ENCODE data around the gene STRN.

The STRN gene

DNA sequence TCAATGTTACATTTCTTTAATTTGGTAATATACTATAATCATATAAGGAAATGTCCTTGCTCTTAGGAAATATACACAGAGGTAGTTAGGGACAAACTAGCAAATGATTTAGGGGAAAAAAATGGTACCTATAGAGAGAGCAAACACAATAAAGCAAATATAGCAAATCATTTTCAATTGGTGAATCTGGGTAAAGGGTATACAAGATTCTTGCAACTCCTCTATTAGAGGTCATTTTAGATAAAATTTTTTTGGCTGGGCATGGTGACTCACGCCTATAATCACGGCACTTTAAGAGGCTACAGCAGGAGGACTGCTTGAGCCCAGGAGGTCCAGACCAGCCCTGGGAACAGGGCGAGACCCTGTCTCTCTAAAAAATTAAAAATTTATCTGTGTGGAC, 44.4 kb downstream of the STRN start:
- TF ChIP-seq, protein P1, sequence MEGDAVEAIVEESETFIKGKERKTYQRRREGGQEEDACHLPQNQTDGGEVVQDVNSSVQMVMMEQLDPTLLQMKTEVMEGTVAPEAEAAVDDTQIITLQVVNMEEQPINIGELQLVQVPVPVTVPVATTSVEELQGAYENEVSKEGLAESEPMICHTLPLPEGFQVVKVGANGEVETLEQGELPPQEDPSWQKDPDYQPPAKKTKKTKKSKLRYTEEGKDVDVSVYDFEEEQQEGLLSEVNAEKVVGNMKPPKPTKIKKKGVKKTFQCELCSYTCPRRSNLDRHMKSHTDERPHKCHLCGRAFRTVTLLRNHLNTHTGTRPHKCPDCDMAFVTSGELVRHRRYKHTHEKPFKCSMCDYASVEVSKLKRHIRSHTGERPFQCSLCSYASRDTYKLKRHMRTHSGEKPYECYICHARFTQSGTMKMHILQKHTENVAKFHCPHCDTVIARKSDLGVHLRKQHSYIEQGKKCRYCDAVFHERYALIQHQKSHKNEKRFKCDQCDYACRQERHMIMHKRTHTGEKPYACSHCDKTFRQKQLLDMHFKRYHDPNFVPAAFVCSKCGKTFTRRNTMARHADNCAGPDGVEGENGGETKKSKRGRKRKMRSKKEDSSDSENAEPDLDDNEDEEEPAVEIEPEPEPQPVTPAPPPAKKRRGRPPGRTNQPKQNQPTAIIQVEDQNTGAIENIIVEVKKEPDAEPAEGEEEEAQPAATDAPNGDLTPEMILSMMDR (IDR thresholded peaks at IDR 0.05; ENCODE audit: insufficient read depth, low read depth, low read length, missing control alignments), result no peak
- H3K4me3 ChIP-seq (ENCODE audit: low read depth, low read length), result no peak overlapping the region
- DNase-seq (ENCODE audit: low read depth), result no peak

GRCh38 chr2:36919041-36919837, 47.1 kb downstream of the STRN start:
- H3K4me3 ChIP-seq (ENCODE audit: low read depth, low read length), result no peak overlapping the region
- TF ChIP-seq, protein P1 (IDR thresholded peaks at IDR 0.05; ENCODE audit: insufficient read depth, low read depth, low read length, missing control alignments), result no peak
- no peak for DNase-seq (ENCODE audit: low read depth)

DNA sequence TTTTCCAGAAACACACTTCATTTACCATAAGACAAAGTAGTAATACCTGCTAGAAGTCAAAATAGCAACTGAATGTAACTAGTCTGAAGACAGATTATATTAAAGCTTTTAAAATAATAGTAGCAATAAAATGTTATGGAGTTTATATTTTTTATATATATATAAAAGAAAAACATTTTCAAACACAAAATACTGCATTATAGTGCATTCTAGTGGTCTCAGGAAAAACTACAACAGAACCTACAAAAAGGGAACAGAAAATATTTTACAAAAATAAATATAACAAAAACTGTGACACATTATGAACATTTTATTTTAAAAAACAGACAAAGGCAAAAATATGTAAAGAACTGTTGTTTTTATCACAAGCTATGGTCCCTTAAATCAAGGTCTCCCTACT, 48.0 kb downstream of the STRN start:
- no peak for DNase-seq (ENCODE audit: low read depth)
- TF ChIP-seq, protein P1 (IDR thresholded peaks at IDR 0.05; ENCODE audit: insufficient read depth, low read depth, low read length, missing control alignments), result no peak
- no peak overlapping the region for H3K4me3 ChIP-seq (ENCODE audit: low read depth, low read length)

DNA sequence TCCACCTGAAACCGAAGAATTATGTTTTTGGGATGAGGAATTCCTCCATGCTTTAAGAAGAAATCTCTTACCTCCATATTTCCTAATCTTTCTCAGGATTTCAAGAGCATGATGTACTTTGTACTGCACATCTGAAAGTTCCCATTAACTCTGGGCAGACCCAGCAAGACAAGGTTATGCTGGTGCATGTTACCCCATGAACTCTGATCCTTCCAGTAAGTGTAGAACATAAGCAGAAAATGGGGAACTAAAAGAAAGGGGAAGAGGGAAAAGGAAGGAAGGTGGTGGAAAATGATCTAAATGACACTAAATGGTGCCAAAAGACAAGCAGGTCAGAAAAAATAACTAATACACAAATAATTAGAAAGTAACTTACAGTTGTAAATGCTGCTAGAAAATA, 50.7 kb downstream of the STRN start:
- H3K4me3 ChIP-seq (ENCODE audit: low read depth, low read length), result no peak overlapping the region
- TF ChIP-seq, protein P1 (IDR thresholded peaks at IDR 0.05; ENCODE audit: insufficient read depth, low read depth, low read length, missing control alignments), result no peak
- no peak for DNase-seq (ENCODE audit: low read depth)

DNA sequence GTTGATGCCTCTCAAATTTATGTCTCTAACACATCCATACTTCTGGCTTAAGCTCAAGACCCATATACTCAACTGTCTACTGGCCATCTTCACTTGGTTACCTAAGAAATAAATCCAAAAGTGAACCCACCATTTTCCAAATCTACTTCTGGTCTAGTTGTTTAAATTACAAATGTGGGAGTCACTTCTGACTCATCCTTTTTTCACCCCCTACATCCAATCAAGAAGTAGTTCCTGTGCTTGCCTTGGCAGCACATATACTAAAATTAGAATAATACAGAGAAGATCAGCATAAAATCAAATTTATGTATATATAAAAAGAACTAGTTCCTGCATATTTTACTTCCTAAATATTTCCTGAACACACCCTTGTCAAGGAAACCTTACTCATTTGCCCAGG, 53.6 kb downstream of the STRN start:
- no peak overlapping the region for H3K4me3 ChIP-seq (ENCODE audit: low read depth, low read length)
- TF ChIP-seq, protein P1 (IDR thresholded peaks at IDR 0.05; ENCODE audit: insufficient read depth, low read depth, low read length, missing control alignments), result no peak
- no peak for DNase-seq (ENCODE audit: low read depth)

DNA sequence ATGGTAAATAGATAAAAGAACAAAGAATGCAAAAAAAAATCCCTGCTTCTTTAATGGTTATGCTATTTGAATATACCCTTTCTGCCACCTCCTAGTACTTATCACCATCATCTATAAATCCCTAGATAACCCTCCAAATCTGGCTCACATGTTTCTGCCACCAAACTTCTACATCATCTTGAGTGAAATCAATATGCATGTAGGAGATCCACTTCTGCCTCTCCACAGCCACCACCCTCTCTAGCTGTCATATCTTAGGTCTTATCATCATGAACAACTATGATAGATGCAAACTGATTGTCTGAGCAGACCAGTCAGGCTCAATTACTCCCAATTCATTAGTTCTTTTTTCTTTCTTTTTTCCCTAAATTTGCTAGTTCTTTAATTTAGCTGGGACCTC, 55.3 kb downstream of the STRN start:
- TF ChIP-seq, protein P1 (IDR thresholded peaks at IDR 0.05; ENCODE audit: insufficient read depth, low read depth, low read length, missing control alignments), result no peak
- DNase-seq (ENCODE audit: low read depth), result no peak
- no peak overlapping the region for H3K4me3 ChIP-seq (ENCODE audit: low read depth, low read length)

DNA sequence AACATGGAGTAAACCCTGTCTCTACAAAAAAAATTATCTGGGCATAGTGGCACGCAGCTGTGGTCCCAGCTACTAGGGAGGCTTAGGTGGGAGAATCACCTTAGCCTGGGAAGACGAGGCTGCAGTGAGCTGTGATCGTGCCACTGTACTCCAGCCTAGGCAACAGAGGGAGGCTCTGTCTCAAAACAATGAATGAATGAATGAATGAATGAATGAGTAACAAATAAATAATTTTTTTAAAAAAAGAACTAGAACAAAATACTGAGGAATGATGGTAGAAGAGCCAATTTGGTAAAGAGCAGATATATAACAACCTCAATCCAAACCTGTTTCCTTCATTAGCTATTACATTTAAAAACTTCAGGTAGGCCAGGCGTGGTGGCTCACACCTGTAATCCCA, 60.1 kb downstream of the STRN start:
- no peak overlapping the region for H3K4me3 ChIP-seq (ENCODE audit: low read depth, low read length)
- TF ChIP-seq, protein P1 (IDR thresholded peaks at IDR 0.05; ENCODE audit: insufficient read depth, low read depth, low read length, missing control alignments), result no peak
- DNase-seq (ENCODE audit: low read depth), result no peak
